K562 (cell line): ENCODE data around the gene SMG9. TPM values are rescaled to one million over a fixed set of nuclear protein-coding genes. Genes with fewer than 3 reads are reported as not detected.
A peak's percentile ranks its signal among the peaks of the same experiment; 100 is the strongest.

Experiments used
- CHD1 ChIP-seq: fragments of 200-600 bp; sonication (generic); IDR thresholded peaks from one replicate; pipeline ENCODE4 v1.6.1; 2012; ENCODE audit warnings: mild to moderate bottlenecking, moderate library complexity, low read length, inconsistent platforms
- DPF2 ChIP-seq: fragments of 450-650 bp; IDR thresholded peaks from 2 replicates; pipeline ENCODE4 v1.6.1; 2016
- KAT2B ChIP-seq: IDR thresholded peaks from one replicate; pipeline ENCODE4 v1.6.1; 2012; ENCODE audit warnings: low read depth, mild to moderate bottlenecking, control low read depth, inconsistent platforms, low read length, moderate library complexity
- LCOR ChIP-seq: sonication (generic); formaldehyde crosslinking; IDR thresholded peaks from 2 replicates; pipeline ENCODE4 v1.8.0; 2022; ENCODE audit warnings: mild to moderate bottlenecking, missing genetic modification reagents
- NFXL1 ChIP-seq: fragments of 450-650 bp; formaldehyde crosslinking; IDR thresholded peaks from 2 replicates; pipeline ENCODE4 v1.4.0; 2021; ENCODE audit warnings: mild to moderate bottlenecking
- POLR3G ChIP-seq: IDR thresholded peaks from 2 replicates; pipeline ENCODE4 v1.6.1; 2011; ENCODE audit not compliant: insufficient read length, insufficient replicate concordance; ENCODE audit errors: extremely low read depth
- RBM15 ChIP-seq: fragments of 200-400 bp; formaldehyde crosslinking; IDR thresholded peaks from 2 replicates; pipeline ENCODE4 v1.6.1; 2018; ENCODE audit warnings: mild to moderate bottlenecking, low read length, moderate library complexity; ENCODE audit not compliant: insufficient read depth
- THRB ChIP-seq: fragments of 450-650 bp; formaldehyde crosslinking; conservative IDR thresholded peaks from 2 replicates; pipeline ENCODE4 v1.4.0; 2022; ENCODE audit warnings: mild to moderate bottlenecking, missing genetic modification characterization
- ZFP30 ChIP-seq: fragments of 250-450 bp; sonication (Bioruptor Pico); IDR thresholded peaks from 2 replicates; pipeline ENCODE4 v1.8.0; 2022; ENCODE audit warnings: moderate library complexity, mild to moderate bottlenecking, inconsistent platforms, borderline replicate concordance
- ZKSCAN8 ChIP-seq: fragments of 200-800 bp; sonication (Bioruptor generic); IDR thresholded peaks from 2 replicates; pipeline ENCODE4 v1.6.1; 2016; ENCODE audit warnings: missing genetic modification characterization, missing compliant biosample characterization
- ZNF75A ChIP-seq: fragments of 450-650 bp; formaldehyde crosslinking; IDR thresholded peaks from 2 replicates; pipeline ENCODE4 v1.4.0; 2020; ENCODE audit warnings: mild to moderate bottlenecking
- polyA plus RNA-seq, 8 experiments: library from polyadenylated mRNA; depleted of rRNA in 4 of 8; stranded (reverse) in 5 of 8; unstranded in 3 of 8; fragments of >200 nt; fragmentation: Nextera tagmentation in 2 of 8; fragmentation: Illumina TruSeq in 1 of 8; extraction: Ambion mirVana in 2 of 8; extraction: Trizol in 1 of 8; gene quantifications; 2 replicates each; pipeline versions ENCODE4 v1.2.1 to v1.2.3, GENCODE V29; 2011 to 2014; ENCODE audit warnings: inconsistent platforms in 1 of 8, missing spikeins in 1 of 8
- total RNA-seq, 7 experiments: library from RNA; depleted of rRNA in 6 of 7; stranded (reverse); fragments of >200 nt in 6 of 7; fragmentation: Illumina TruSeq in 2 of 7; extraction: Trizol in 2 of 7; gene quantifications; 2 replicates each; pipeline versions ENCODE4 v1.2.1 to v1.2.3, GENCODE V29; 2011 to 2021; ENCODE audit warnings: low replicate concordance in 1 of 7
- TF ChIP-seq, protein P1 (sequence below), 2 experiments: fragments of 450-650 bp; formaldehyde crosslinking in 1 of 2; IDR thresholded peaks; 2 replicates each; pipeline versions ENCODE4 v1.4.0 to v1.6.1; 2014 to 2020; ENCODE audit warnings: mild to moderate bottlenecking in 2 of 2, borderline replicate concordance in 1 of 2, low read depth in 1 of 2
- TF ChIP-seq, protein P2 (sequence below), 2 experiments: fragments of 450-650 bp; IDR thresholded peaks; 2 replicates each; pipeline ENCODE4 v1.6.1; 2018; ENCODE audit warnings: mild to moderate bottlenecking in 2 of 2, low read depth in 1 of 2; ENCODE audit not compliant: partially characterized antibody in 2 of 2
- TF ChIP-seq, protein P3 (sequence below): fragments of 250-450 bp; sonication (Bioruptor Pico); IDR thresholded peaks from 2 replicates; pipeline ENCODE4 v1.8.0; 2022; ENCODE audit warnings: moderate library complexity, mild to moderate bottlenecking, inconsistent platforms

Gene SMG9
- total and polyA plus RNA-seq, 9 of the 15 experiments (the other 6 are each of a cell fraction or from before 2014, with no cell fraction given) = 1.7 to 79.7 (median 40.2) TPM

DNA sequence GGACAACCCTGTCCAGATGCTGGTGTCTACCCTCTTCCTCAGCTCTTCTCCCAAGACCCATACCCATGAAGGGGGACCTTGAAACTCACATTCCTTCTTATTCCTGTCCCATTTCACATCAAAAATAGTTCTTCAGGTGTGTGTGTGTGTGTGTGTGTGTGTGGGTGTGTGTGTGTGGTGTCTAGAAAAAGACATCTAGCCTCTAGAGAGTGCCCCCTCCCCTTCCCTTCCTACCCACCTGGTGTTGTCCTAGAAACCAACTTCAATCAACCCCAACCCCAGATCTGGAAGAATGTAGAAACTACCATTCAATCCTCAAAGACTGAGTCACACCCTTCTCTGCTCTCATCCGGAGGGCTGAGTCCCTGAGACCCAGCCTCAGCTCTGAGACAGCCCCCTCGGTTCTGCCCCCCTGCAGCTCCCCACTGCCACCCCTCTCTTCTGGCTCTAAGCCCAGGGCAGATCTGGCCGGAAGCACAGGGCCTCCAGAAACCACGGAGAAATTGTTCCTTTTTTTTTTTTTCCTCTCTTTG lies 22.5 kb upstream of the SMG9 start (continued):
- no peak for TF ChIP-seq NFXL1 (CRISPR knock-in tag)
- no peak for TF ChIP-seq LCOR (CRISPR knock-in tag)
- no peak for TF ChIP-seq RBM15
- no peak for TF ChIP-seq CHD1
- TF ChIP-seq, protein P1, sequence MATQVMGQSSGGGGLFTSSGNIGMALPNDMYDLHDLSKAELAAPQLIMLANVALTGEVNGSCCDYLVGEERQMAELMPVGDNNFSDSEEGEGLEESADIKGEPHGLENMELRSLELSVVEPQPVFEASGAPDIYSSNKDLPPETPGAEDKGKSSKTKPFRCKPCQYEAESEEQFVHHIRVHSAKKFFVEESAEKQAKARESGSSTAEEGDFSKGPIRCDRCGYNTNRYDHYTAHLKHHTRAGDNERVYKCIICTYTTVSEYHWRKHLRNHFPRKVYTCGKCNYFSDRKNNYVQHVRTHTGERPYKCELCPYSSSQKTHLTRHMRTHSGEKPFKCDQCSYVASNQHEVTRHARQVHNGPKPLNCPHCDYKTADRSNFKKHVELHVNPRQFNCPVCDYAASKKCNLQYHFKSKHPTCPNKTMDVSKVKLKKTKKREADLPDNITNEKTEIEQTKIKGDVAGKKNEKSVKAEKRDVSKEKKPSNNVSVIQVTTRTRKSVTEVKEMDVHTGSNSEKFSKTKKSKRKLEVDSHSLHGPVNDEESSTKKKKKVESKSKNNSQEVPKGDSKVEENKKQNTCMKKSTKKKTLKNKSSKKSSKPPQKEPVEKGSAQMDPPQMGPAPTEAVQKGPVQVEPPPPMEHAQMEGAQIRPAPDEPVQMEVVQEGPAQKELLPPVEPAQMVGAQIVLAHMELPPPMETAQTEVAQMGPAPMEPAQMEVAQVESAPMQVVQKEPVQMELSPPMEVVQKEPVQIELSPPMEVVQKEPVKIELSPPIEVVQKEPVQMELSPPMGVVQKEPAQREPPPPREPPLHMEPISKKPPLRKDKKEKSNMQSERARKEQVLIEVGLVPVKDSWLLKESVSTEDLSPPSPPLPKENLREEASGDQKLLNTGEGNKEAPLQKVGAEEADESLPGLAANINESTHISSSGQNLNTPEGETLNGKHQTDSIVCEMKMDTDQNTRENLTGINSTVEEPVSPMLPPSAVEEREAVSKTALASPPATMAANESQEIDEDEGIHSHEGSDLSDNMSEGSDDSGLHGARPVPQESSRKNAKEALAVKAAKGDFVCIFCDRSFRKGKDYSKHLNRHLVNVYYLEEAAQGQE (IDR thresholded peaks at IDR 0.05; ENCODE audit: borderline replicate concordance) = no peak
- TF ChIP-seq, protein P1 (CRISPR knock-in tag; IDR thresholded peaks at IDR 0.05; ENCODE audit: low read depth) = no peak
- TF ChIP-seq POLR3G = no peak
- no peak for TF ChIP-seq ZKSCAN8
- TF ChIP-seq THRB = no peak
- TF ChIP-seq, protein P2, sequence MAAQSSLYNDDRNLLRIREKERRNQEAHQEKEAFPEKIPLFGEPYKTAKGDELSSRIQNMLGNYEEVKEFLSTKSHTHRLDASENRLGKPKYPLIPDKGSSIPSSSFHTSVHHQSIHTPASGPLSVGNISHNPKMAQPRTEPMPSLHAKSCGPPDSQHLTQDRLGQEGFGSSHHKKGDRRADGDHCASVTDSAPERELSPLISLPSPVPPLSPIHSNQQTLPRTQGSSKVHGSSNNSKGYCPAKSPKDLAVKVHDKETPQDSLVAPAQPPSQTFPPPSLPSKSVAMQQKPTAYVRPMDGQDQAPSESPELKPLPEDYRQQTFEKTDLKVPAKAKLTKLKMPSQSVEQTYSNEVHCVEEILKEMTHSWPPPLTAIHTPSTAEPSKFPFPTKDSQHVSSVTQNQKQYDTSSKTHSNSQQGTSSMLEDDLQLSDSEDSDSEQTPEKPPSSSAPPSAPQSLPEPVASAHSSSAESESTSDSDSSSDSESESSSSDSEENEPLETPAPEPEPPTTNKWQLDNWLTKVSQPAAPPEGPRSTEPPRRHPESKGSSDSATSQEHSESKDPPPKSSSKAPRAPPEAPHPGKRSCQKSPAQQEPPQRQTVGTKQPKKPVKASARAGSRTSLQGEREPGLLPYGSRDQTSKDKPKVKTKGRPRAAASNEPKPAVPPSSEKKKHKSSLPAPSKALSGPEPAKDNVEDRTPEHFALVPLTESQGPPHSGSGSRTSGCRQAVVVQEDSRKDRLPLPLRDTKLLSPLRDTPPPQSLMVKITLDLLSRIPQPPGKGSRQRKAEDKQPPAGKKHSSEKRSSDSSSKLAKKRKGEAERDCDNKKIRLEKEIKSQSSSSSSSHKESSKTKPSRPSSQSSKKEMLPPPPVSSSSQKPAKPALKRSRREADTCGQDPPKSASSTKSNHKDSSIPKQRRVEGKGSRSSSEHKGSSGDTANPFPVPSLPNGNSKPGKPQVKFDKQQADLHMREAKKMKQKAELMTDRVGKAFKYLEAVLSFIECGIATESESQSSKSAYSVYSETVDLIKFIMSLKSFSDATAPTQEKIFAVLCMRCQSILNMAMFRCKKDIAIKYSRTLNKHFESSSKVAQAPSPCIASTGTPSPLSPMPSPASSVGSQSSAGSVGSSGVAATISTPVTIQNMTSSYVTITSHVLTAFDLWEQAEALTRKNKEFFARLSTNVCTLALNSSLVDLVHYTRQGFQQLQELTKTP (IDR thresholded peaks at IDR 0.05; ENCODE audit: low read depth in 1 of 2, partially characterized antibody in 2 of 2) = no peak
- TF ChIP-seq ZNF75A = no peak
- TF ChIP-seq, protein P3, sequence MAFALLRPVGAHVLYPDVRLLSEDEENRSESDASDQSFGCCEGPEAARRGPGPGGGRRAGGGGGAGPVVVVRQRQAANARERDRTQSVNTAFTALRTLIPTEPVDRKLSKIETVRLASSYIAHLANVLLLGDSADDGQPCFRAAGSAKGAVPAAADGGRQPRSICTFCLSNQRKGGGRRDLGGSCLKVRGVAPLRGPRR = no peak
- 0 out of 2 replicates have a peak, but pooled peaks have one; percentile 21 for TF ChIP-seq DPF2
- TF ChIP-seq ZFP30 (CRISPR knock-in tag) = no peak
- TF ChIP-seq KAT2B = no peak
